ENCODE measurements around the gene EPHB2.

GRCh38 chr1:22883406-22883805 lies 172.8 kb downstream of the EPHB2 start:
- TF ChIP-seq CTCF (conservative IDR thresholded peaks at IDR 0.05; ENCODE audit: low read depth, low read length): no peak
- TF ChIP-seq POLR2A (IDR thresholded peaks at IDR 0.05; ENCODE audit: low read depth, low read length): no peak
- no peak for TF ChIP-seq MAZ (IDR thresholded peaks at IDR 0.05; ENCODE audit: borderline replicate concordance, low read depth, low read length)
- no peak for TF ChIP-seq CHD1 (IDR thresholded peaks at IDR 0.05; ENCODE audit: low read depth, low read length)
- TF ChIP-seq NFE2L2 (IDR thresholded peaks at IDR 0.05; ENCODE audit: low read depth, low read length): no peak
- TF ChIP-seq CEBPB (IDR thresholded peaks at IDR 0.05; ENCODE audit: low read depth, low read length): no peak
- no peak for TF ChIP-seq RAD21 (IDR thresholded peaks at IDR 0.05; ENCODE audit: low read length)
- no peak for TF ChIP-seq RFX5 (IDR thresholded peaks at IDR 0.05; ENCODE audit: low read depth, low read length)
- no peak for TF ChIP-seq MXI1 (IDR thresholded peaks at IDR 0.05; ENCODE audit: borderline replicate concordance, low read depth, low read length)

Measured in IMR-90 (cell line).